NT2/D1 (cell line): ENCODE data around the gene ARHGAP42.

Experiments used
- SUZ12 ChIP-seq: IDR thresholded peaks from 2 replicates; pipeline ENCODE4 v1.6.1; 2011; ENCODE audit not compliant: insufficient read length, insufficient read depth; ENCODE audit errors: extremely low read depth
- YY1 ChIP-seq: IDR thresholded peaks from 2 replicates; pipeline ENCODE4 v1.6.1; 2011; ENCODE audit not compliant: insufficient read length, insufficient read depth
- ZNF274 ChIP-seq: IDR thresholded peaks from 2 replicates; pipeline ENCODE4 v1.6.1; 2011; ENCODE audit warnings: mild to moderate bottlenecking, low read depth, low read length

DNA sequence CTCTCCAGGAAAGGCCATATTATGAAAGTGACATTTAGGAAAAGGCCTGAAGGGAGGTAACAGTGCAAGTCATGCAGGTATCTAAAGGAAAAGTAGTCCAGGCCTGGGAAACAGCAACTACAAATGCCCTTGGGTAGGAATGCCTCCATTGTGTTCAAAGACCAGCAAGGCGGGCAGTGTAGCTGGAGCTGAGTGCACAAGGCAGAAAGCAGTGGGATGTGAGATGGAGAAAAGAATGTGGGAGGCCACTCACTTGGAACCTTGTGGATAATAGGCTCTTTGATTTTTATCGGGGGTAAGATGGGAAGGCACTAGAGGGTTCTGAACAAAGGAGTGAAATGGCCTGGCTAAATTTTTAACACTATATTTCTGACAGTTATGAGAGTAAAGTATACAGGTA, 253.9 kb downstream of the ARHGAP42 start:
- TF ChIP-seq ZNF274 (no peak), SUZ12 (no peak), YY1 (no peak)
